ENCODE measurements around the gene PFKFB1.
A peak's percentile ranks its signal among the peaks of the same experiment; 100 is the strongest.

Gene PFKFB1

GRCh38 chrX:54994099-54994498 lies at the start of gene PFKFB1:
PFKFB1 (minus strand) TSS chrX:54994188; CDS start chrX:54994007, 181 bp downstream.
- DNase-seq (ENCODE audit: low read depth in 2 of 2) = no peak

GRCh38 chrX:55041514-55041913 lies 47.5 kb upstream of the PFKFB1 start:
- DNase-seq (ENCODE audit: low read depth in 2 of 2) = no peak

GRCh38 chrX:55039471-55039870 lies 45.5 kb upstream of the PFKFB1 start:
- no peak for DNase-seq (ENCODE audit: low read depth in 2 of 2)

GRCh38 chrX:55033429-55033828 lies 39.4 kb upstream of the PFKFB1 start:
- no peak for DNase-seq (ENCODE audit: low read depth in 2 of 2)

- no peak for DNase-seq (ENCODE audit: low read depth in 2 of 2)
These were observed 36.5 kb upstream of the PFKFB1 start, which contains the start of gene ALAS2 for GRCh38 chrX:55030271-55031205. ALAS2 (minus strand) TSS chrX:55030977; CDS start chrX:55026000, 4,977 bp downstream.

- DNase-seq (ENCODE audit: low read depth in 2 of 2) = no peak
These were observed 35.3 kb upstream of the PFKFB1 start for GRCh38 chrX:55029291-55029690.

GRCh38 chrX:55028611-55029010 lies 34.6 kb upstream of the PFKFB1 start:
- no peak for DNase-seq (ENCODE audit: low read depth in 2 of 2)

GRCh38 chrX:55028040-55028439 lies 34.1 kb upstream of the PFKFB1 start:
- no peak for DNase-seq (ENCODE audit: low read depth in 2 of 2)

- DNase-seq (ENCODE audit: low read depth in 2 of 2) = no peak
These were observed 32.9 kb upstream of the PFKFB1 start for GRCh38 chrX:55026840-55027239.

GRCh38 chrX:55026143-55026542 lies 32.2 kb upstream of the PFKFB1 start:
- DNase-seq (ENCODE audit: low read depth in 2 of 2) = no peak

- no peak for DNase-seq (ENCODE audit: low read depth in 2 of 2)
These were observed 20.9 kb upstream of the PFKFB1 start for GRCh38 chrX:55014897-55015299.

- DNase-seq (ENCODE audit: low read depth in 2 of 2) = no peak
These were observed 17.3 kb upstream of the PFKFB1 start for GRCh38 chrX:55011294-55011693.

- no peak for DNase-seq (ENCODE audit: low read depth in 2 of 2)
These were observed 14.8 kb upstream of the PFKFB1 start for GRCh38 chrX:55008571-55009358.

GRCh38 chrX:55007656-55008055 lies 13.7 kb upstream of the PFKFB1 start:
- DNase-seq (ENCODE audit: low read depth in 2 of 2) = no peak

GRCh38 chrX:55006827-55007621 lies 13.0 kb upstream of the PFKFB1 start:
- DNase-seq (ENCODE audit: low read depth in 2 of 2) = no peak

- no peak for DNase-seq (ENCODE audit: low read depth in 2 of 2)
These were observed 11.3 kb upstream of the PFKFB1 start for GRCh38 chrX:55005256-55005655.

- no peak for DNase-seq (ENCODE audit: low read depth in 2 of 2)
These were observed 10.2 kb upstream of the PFKFB1 start for GRCh38 chrX:55004231-55004630.

GRCh38 chrX:54999717-55000598 lies 6.0 kb upstream of the PFKFB1 start, which contains the start of gene APEX2:
APEX2 (plus strand) TSS chrX:55000363; CDS start chrX:55000423, 60 bp downstream.
- DNase-seq (ENCODE audit: low read depth in 2 of 2) = peak; percentile 64 to 71

GRCh38 chrX:54995621-54996020 lies 1.6 kb upstream of the PFKFB1 start:
- no peak for DNase-seq (ENCODE audit: low read depth in 2 of 2)

GRCh38 chrX:54994668-54995351 lies 822 bp upstream of the PFKFB1 start:
- no peak for DNase-seq (ENCODE audit: low read depth in 2 of 2)

All from stimulated activated CD8-positive, alpha-beta memory T cell treated with anti-CD3 and anti-CD28 coated beads, Interleukin-7, amount 100 ng/mL, for 1 hour (primary cell).